ENCODE data around the gene KPNA1. TPM values are rescaled to one million over a fixed set of nuclear protein-coding genes. Genes with fewer than 3 reads are reported as not detected.

The KPNA1 gene
- total and polyA plus RNA-seq, 2 of the 13 experiments (the other 11 are each of a cell fraction or from before 2014, with no cell fraction given) = 15.4 to 30.0 TPM

DNA sequence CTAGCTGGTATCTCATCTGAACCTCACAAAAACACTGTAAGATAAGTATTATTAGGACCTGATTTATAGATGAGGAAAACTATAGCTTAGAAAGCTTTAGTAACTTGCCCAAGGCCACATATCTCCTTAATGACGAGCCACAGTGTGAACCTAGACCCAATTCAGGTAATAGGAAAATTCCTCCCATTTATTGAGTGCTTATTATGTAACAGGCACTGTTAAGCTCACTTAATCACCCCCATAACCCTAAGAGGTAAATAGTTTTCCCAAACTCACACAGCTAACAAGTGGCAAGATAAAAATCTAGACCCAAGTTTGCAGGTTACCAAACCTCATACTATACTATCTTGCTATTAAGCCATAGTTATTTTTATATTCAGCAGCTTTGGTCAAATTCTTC is 106.8 kb downstream of the KPNA1 start (continued):
- TF ChIP-seq, protein P1, sequence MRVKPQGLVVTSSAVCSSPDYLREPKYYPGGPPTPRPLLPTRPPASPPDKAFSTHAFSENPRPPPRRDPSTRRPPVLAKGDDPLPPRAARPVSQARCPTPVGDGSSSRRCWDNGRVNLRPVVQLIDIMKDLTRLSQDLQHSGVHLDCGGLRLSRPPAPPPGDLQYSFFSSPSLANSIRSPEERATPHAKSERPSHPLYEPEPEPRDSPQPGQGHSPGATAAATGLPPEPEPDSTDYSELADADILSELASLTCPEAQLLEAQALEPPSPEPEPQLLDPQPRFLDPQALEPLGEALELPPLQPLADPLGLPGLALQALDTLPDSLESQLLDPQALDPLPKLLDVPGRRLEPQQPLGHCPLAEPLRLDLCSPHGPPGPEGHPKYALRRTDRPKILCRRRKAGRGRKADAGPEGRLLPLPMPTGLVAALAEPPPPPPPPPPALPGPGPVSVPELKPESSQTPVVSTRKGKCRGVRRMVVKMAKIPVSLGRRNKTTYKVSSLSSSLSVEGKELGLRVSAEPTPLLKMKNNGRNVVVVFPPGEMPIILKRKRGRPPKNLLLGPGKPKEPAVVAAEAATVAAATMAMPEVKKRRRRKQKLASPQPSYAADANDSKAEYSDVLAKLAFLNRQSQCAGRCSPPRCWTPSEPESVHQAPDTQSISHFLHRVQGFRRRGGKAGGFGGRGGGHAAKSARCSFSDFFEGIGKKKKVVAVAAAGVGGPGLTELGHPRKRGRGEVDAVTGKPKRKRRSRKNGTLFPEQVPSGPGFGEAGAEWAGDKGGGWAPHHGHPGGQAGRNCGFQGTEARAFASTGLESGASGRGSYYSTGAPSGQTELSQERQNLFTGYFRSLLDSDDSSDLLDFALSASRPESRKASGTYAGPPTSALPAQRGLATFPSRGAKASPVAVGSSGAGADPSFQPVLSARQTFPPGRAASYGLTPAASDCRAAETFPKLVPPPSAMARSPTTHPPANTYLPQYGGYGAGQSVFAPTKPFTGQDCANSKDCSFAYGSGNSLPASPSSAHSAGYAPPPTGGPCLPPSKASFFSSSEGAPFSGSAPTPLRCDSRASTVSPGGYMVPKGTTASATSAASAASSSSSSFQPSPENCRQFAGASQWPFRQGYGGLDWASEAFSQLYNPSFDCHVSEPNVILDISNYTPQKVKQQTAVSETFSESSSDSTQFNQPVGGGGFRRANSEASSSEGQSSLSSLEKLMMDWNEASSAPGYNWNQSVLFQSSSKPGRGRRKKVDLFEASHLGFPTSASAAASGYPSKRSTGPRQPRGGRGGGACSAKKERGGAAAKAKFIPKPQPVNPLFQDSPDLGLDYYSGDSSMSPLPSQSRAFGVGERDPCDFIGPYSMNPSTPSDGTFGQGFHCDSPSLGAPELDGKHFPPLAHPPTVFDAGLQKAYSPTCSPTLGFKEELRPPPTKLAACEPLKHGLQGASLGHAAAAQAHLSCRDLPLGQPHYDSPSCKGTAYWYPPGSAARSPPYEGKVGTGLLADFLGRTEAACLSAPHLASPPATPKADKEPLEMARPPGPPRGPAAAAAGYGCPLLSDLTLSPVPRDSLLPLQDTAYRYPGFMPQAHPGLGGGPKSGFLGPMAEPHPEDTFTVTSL (CRISPR knock-in tag; IDR thresholded peaks at IDR 0.05; ENCODE audit: borderline replicate concordance) = no peak
- TF ChIP-seq ZNF816 (CRISPR knock-in tag; IDR thresholded peaks at IDR 0.05; ENCODE audit: borderline replicate concordance) (no peak), TOPORS (CRISPR knock-in tag; IDR thresholded peaks at IDR 0.05) (no peak), NCOA5 (CRISPR knock-in tag; IDR thresholded peaks at IDR 0.05) (no peak), AGO1 (IDR thresholded peaks at IDR 0.05; ENCODE audit: low read depth, low read length, poor library complexity, severe bottlenecking) (no peak), ZFP37 (CRISPR knock-in tag; IDR thresholded peaks at IDR 0.05; ENCODE audit: borderline replicate concordance) (no peak)
- TF ChIP-seq, protein P2, sequence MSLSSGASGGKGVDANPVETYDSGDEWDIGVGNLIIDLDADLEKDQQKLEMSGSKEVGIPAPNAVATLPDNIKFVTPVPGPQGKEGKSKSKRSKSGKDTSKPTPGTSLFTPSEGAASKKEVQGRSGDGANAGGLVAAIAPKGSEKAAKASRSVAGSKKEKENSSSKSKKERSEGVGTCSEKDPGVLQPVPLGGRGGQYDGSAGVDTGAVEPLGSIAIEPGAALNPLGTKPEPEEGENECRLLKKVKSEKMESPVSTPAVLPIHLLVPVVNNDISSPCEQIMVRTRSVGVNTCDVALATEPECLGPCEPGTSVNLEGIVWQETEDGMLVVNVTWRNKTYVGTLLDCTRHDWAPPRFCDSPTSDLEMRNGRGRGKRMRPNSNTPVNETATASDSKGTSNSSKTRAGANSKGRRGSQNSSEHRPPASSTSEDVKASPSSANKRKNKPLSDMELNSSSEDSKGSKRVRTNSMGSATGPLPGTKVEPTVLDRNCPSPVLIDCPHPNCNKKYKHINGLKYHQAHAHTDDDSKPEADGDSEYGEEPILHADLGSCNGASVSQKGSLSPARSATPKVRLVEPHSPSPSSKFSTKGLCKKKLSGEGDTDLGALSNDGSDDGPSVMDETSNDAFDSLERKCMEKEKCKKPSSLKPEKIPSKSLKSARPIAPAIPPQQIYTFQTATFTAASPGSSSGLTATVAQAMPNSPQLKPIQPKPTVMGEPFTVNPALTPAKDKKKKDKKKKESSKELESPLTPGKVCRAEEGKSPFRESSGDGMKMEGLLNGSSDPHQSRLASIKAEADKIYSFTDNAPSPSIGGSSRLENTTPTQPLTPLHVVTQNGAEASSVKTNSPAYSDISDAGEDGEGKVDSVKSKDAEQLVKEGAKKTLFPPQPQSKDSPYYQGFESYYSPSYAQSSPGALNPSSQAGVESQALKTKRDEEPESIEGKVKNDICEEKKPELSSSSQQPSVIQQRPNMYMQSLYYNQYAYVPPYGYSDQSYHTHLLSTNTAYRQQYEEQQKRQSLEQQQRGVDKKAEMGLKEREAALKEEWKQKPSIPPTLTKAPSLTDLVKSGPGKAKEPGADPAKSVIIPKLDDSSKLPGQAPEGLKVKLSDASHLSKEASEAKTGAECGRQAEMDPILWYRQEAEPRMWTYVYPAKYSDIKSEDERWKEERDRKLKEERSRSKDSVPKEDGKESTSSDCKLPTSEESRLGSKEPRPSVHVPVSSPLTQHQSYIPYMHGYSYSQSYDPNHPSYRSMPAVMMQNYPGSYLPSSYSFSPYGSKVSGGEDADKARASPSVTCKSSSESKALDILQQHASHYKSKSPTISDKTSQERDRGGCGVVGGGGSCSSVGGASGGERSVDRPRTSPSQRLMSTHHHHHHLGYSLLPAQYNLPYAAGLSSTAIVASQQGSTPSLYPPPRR (CRISPR knock-in tag; IDR thresholded peaks at IDR 0.05; ENCODE audit: borderline replicate concordance) = no peak

Measured in HepG2 (cell line).